VCaP (cell line): Measurements from ENCODE around the gene XCR1.
A peak's percentile ranks its signal among the peaks of the same experiment; 100 is the strongest.
"Not testable (repeated sequence)": the region's sequence is repeated elsewhere in the genome, so short reads cannot be mapped to it uniquely, and the experiment has no call there.

Experiments
- H3K27ac ChIP-seq: fragments of 450-650 bp; 2 replicates; pipeline ENCODE4 v1.5.1; 2017
- TF ChIP-seq, protein P1 (sequence below): fragments of 450-650 bp; conservative IDR thresholded peaks from 2 replicates; pipeline ENCODE4 v1.5.1; 2017; ENCODE audit warnings: mild to moderate bottlenecking, moderate library complexity

Gene XCR1

GRCh38 chr3:46058981-46059380 is 31.7 kb upstream of the XCR1 start:
- TF ChIP-seq, protein P1, sequence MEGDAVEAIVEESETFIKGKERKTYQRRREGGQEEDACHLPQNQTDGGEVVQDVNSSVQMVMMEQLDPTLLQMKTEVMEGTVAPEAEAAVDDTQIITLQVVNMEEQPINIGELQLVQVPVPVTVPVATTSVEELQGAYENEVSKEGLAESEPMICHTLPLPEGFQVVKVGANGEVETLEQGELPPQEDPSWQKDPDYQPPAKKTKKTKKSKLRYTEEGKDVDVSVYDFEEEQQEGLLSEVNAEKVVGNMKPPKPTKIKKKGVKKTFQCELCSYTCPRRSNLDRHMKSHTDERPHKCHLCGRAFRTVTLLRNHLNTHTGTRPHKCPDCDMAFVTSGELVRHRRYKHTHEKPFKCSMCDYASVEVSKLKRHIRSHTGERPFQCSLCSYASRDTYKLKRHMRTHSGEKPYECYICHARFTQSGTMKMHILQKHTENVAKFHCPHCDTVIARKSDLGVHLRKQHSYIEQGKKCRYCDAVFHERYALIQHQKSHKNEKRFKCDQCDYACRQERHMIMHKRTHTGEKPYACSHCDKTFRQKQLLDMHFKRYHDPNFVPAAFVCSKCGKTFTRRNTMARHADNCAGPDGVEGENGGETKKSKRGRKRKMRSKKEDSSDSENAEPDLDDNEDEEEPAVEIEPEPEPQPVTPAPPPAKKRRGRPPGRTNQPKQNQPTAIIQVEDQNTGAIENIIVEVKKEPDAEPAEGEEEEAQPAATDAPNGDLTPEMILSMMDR = no peak
- H3K27ac ChIP-seq = no peak overlapping the region

GRCh38 chr3:46057716-46058115 is 30.4 kb upstream of the XCR1 start:
- peak overlapping the region; percentile 88 for H3K27ac ChIP-seq
- TF ChIP-seq, protein P1 = no peak

GRCh38 chr3:46056686-46057085 is 29.4 kb upstream of the XCR1 start:
- TF ChIP-seq, protein P1 = no peak
- H3K27ac ChIP-seq = peak overlapping the region; percentile 88

DNA sequence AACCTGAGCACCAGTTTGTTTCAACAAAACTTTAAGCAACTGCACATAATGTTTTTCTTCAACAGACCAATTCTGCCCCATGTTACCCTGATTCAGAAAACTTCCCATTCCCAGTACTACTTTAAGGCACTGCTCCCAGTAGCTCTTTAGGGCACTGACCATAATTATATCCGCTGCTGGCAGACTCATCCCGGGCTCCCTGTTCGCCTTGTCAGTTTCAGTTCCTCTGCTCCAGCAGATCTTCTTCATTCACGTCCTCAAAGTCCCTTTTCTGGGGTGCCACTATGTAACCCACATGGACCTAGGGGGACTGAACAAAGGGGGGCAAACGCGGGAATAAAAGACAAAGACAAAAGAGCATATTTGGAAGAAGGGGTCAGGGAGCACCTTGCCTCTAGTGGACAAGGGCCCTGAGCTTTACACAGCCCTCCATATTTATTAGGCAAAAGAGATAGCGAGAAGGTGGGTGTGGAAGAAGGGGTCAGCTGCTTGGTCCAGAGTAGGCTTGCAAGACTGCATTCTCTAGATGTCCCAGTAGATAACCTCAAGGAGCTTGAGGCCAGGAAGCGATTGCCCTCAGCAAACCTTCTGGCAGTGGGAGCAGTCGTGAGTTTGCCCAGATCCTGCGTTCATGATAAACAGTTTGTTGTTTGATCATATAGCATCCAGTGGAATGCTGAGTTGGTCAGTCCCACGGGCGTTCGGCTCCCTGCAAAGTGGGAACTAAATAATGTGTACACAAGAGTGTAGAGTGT is 26.7 kb upstream of the XCR1 start:
- not testable (repeated sequence) for H3K27ac ChIP-seq

DNA sequence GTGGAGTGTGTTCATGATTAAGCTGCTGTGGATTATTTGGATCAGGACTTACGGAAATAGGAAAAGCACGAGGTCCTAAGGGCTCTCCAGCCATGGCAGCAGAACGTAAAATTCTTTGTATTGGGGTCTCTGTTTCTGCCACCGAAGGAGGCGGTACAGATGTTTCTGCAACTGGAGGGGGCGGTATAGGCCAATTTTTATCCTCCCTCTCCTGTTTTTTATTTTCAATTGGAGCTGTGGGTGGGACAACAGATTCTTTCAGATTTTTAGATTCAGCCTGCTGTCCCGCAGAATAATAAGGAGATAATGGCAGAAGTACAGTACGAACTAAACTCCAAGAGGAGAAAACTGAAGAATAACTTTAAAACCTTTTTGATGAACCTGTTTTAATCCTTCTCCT is 26.0 kb upstream of the XCR1 start:
- not testable (repeated sequence) for H3K27ac ChIP-seq

DNA sequence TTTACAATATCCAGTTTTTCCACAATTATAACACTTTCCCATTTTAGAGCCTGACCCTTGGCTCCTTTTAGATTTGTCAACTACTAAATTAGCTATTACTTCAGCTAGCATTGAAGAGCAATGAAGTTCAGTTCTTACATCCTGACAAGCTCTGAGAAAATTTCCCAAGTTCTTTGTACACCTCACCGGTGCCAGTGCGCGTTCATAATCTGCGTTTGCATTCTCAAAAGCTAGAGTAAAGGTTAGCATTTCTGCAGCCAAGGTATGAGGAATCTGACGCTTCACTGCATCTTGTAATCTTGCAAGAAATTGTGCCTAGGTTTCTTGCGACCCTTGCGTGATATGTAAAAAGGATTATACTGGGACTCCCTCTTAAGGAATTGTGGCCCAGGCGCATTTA is 25.2 kb upstream of the XCR1 start:
- TF ChIP-seq, protein P1 = no peak
- H3K27ac ChIP-seq = no peak overlapping the region

- TF ChIP-seq, protein P1 = no peak
Measured at GRCh38 chr3:46049093-46049492, 21.8 kb upstream of the XCR1 start.

DNA sequence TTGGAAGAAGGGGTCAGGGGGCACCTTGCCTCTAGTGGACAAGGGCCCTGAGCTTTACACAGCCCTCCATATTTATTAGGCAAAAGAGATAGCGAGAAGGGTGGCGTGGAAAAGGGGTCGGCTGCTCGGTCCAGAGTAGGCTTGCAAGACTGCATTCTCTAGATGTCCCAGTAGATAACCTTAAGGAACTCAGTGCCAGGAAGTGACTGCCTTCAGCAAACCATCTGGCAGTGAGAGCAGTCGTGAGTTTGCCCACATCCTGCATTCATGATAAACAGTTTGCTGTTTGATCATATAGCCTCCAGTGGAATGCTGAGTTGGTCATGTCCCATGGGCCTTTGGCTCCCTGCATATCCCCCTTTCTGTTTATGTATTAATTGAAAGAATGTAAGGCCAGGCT is 18.9 kb upstream of the XCR1 start:
- H3K27ac ChIP-seq = not testable (repeated sequence)

More at GRCh38 chr3:46049093-46049492, 21.8 kb upstream of the XCR1 start:
- H3K27ac ChIP-seq = no peak overlapping the region

GRCh38 chr3:46038916-46039315 is 11.6 kb upstream of the XCR1 start:
- H3K27ac ChIP-seq = no peak overlapping the region
- TF ChIP-seq, protein P1 = no peak

DNA sequence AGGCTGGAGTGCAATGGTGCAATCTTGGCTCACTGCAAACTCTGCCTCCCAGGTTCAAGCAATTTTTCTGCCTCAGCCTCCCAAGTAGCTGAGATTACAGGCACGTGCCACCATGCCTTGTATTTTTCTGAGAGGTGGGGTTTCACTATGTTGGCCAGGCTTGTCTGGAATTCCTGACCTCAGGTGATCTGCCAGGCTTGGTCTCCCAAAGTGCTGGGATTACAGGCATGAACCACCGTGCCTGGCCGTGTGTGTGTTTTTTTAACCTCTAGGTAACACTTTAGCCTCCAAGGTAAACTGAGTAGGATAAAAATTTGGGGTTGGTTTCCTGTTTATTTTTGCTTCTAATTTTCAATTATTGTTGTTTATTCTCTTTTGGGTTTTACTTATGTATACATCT is 10.8 kb upstream of the XCR1 start:
- H3K27ac ChIP-seq = not testable (repeated sequence)
